NCI-H446 treated with DMSO at 0.1 percent for 48 hours (cell line): ENCODE data around the gene F2.
"Not testable (repeated sequence)": the region's sequence is repeated elsewhere in the genome, so short reads cannot be mapped to it uniquely, and the experiment has no call there.

Source experiments
- DNase-seq: peaks from one replicate; lab custom pipeline; 2025; lab: John Stamatoyannopoulos, UW

F2 gene

DNA sequence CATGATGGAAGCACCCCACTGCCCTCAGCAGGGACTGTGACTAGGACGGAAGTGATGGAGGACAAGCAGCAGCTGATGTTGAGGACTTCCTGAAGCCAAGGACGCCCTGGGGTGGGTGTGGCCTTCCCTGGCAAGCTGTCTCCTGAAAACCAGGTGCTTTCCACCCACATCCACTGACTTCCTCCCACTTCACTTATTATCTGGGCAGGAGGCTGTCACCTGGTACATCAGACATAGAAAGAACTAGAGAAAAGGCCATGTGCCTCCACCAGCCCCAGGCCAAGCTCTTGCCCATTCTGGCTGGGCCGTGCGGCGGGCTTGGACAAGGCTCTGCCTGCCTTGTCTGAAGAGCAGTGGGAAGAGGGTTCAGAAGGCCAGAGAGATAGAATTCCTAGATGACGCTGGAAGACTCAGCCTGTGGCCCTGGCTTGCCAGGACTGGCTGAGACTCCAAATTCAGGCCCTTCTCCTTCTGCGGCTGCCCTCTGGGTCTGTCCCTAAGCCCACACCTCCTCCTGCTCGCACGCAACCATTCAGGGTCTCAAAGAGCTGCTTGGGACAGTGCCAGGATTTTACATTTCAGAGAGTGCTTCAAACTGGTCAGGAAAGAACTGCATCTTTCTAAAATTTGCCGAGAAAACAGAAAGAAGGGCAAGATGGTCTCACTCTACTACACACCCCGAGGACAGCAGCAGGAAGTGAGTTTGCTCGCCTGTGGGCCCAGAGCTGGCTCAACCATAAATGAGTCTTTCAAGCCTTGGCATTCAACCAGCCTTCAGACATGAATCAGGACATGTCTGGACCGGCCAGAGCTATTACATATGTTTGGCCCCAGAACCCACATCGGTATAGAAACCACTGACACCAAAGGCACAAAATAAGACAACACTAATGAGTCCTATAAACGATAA is 31.9 kb upstream of the F2 start:
- peak; percentile 49 for DNase-seq

DNA sequence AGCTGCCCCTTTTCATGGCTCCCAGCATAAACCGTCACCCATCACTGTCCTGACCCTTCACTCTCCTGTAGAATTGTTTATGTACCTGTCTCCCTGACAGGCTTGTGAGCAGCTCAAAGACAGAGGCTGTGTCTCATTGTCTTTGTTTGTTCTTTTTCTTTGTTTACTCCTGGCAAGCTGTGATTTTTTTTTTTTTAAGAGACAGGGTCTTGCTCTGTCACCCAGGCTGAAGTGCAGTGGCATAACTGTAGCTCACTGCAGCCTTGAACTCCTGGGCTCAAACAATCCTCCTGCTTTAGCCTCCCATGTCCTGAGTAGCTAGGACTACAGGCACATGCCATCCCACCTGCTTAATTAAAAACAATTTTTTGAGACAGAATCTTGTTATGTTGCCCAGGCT is 28.3 kb upstream of the F2 start:
- no peak for DNase-seq

- no peak for DNase-seq
Observed at GRCh38 chr11:46692450-46692849, 26.6 kb upstream of the F2 start.

GRCh38 chr11:46693597-46694012 is 25.4 kb upstream of the F2 start:
- no peak for DNase-seq

DNA sequence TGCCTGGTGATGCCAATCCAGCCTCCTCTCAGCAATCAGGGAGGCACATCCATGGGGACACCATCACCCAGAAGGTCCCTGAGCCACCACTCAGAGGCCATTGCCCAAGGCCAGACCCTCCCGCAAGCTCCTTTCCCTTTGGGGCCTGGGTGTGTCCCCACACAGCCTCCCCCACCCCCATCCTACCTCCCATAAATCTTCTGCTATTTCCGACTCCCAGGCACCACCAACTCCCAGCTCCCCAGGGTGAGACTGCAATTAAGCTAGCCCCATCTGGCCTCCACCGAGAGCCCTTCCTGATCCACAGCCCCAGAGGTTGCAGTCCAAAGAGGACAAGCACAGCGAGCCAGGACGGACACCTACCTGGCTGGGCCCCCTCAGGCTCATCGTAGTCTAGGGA is 24.9 kb upstream of the F2 start:
- DNase-seq = no peak

DNA sequence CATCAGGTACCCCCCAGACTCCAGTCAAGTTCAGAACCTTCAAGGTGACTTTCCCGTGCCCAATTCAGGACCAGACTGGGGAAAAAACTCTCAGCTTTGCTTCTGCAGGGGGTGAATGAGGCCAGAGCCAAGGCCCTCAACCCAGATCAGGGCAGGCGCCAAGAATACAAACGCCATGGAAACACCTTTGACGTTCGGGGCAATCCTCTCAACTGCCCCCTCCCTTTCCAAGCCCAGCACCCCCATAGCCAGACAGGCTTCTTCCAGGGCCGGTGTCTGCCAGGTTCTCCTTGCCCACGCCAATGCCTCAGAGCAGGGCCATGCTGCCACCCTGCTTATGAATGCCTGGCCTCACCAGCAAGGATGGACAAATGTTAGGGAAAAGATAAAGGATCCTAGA is 24.4 kb upstream of the F2 start:
- no peak for DNase-seq

- DNase-seq = no peak
Observed at GRCh38 chr11:46695345-46696211, 23.4 kb upstream of the F2 start.

GRCh38 chr11:46696212-46696558 is 22.8 kb upstream of the F2 start:
- peak; percentile 55 for DNase-seq

- DNase-seq = no peak
Observed at GRCh38 chr11:46697303-46697702, 21.7 kb upstream of the F2 start.

DNA sequence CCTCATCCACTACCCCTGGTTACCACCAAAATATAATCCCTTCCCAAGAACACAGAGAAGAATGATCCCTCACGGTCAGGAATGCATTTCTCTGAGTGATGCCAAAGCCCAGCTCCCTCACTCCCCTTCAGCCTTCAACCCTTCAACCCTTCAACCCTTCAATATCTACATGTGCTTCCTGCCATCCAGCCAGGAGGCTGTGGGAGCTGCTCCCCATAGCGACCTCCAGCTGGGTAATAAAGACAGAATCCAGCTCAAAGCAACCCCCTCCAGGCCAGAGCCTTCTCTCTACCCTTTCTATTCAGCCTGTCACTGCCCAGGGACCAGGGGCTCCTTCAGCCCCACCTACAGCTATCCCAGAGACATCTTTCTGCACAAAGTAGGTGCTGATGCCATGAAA is 21.3 kb upstream of the F2 start:
- DNase-seq = no peak

DNA sequence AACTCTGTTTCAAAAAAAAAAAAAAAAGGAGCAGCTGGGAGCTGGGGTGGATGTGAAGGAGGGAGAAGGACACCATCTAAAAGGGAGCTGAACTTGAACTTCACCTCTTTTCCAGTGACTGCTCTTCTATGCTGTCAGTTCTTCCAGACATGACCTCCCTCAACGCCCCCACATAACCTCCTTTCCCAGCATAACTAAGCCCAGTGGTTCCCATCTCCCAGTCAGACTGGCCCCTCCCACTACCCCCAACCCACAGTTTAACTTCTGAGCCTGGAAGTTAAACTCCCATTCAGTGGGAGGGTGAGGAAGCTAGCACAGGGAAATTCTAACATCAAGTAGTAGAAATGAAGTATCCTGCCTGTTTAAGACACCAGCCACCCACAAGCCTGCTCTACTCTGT is 20.4 kb upstream of the F2 start:
- no peak for DNase-seq

GRCh38 chr11:46700241-46701077 is 18.6 kb upstream of the F2 start, which contains the start of the genes ARHGAP1 and ZNF408:
TSS of gene ARHGAP1 (minus strand) at chr11:46700619. CDS start at chr11:46696107, 4,512 bp downstream.
TSS of gene ZNF408 (plus strand) at chr11:46701031. CDS start at chr11:46701048, 17 bp downstream.
- peak; percentile 96 for DNase-seq

DNA sequence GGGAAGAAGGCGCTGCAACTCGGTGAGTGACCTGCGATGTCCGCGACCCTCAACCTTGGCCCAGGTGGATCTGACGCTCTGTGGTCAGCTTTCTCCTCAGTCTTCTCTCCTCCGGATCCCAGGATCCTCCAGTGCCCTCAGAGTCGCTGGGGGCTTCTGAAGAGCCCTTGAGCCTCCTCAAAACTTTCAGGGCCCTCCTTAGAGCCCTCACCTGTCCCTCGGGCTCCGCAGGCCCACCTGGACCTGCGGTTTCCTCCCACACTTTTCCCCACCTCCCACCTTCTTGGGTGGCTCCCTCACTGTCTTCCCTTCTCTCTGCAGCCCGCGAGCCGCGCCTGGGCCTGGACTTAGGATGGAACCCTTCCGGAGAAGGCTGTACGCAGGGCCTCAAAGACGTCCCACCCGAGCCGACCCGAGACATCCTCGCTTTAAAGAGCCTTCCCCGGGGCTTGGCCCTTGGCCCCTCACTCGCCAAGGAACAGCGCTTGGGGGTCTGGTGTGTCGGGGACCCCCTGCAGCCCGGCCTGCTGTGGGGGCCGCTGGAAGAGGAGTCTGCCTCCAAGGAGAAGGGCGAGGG is 17.8 kb upstream of the F2 start:
- DNase-seq = no peak

DNA sequence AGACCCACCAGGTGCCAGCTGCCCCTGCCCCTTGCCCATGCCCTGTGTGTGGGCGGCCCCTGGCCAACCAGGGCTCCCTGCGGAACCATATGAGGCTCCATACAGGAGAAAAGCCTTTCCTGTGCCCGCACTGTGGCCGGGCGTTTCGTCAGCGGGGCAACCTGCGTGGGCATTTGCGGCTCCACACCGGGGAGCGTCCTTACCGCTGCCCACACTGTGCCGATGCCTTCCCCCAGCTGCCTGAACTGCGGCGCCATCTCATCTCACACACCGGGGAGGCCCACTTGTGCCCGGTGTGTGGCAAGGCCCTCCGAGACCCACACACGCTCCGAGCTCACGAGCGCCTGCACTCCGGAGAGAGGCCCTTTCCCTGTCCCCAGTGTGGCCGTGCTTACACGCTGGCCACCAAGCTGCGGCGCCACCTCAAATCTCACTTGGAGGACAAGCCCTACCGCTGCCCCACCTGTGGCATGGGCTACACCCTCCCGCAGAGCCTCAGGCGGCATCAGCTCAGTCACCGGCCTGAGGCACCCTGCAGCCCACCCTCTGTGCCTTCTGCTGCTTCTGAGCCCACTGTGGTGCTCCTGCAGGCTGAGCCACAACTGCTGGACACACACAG is 13.8 kb upstream of the F2 start:
- no peak for DNase-seq

- DNase-seq = no peak
Observed at GRCh38 chr11:46706886-46707285, 12.1 kb upstream of the F2 start.

GRCh38 chr11:46709351-46709750 is 9.7 kb upstream of the F2 start:
- not testable (repeated sequence) for DNase-seq

GRCh38 chr11:46710821-46711269 is 8.2 kb upstream of the F2 start:
- peak; percentile 70 for DNase-seq

DNA sequence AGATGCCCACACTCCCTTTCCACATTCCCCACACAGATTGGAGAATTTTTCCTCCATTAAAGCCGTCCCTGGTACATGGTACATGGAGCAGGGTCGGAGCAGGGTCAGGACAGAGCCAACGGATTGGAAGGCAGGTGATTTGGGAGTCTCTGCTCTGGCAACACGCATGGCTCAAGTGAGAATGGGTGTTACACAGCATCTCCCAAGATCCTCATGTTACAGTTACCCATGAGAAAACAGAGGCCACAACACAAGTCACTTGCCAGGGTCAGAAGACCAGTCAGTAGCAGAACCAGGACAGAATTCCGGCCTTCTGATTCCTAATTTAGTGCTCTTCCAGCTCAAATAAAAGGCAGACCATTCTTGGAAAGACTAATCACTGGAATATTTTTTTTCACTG is 7.7 kb upstream of the F2 start:
- no peak for DNase-seq

GRCh38 chr11:46712874-46713576 is 6.0 kb upstream of the F2 start:
- no peak for DNase-seq

DNA sequence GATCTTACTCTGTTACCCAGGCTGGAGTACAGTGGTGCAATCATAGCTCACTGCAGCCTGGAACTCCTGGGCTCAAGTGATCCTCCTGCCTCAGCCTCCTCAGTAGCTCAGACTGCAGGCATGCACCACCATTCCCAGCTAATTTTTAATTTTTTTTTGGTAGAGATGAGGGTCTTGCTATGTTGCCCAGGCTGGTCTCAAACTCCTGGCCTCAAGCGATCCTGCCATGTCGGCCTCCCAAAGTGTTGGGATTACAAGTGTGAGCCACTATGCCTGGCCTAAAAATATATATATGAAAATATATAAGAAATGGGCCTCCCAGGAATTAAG is 1.2 kb upstream of the F2 start:
- DNase-seq = not testable (repeated sequence)
